ENCODE measurements around the gene SMAD7. TPM values are rescaled to one million over a fixed set of nuclear protein-coding genes. Genes with fewer than 3 reads are reported as not detected.

The SMAD7 gene
- total RNA-seq, 1 donor from 2014 or later, result 17.7 TPM

DNA sequence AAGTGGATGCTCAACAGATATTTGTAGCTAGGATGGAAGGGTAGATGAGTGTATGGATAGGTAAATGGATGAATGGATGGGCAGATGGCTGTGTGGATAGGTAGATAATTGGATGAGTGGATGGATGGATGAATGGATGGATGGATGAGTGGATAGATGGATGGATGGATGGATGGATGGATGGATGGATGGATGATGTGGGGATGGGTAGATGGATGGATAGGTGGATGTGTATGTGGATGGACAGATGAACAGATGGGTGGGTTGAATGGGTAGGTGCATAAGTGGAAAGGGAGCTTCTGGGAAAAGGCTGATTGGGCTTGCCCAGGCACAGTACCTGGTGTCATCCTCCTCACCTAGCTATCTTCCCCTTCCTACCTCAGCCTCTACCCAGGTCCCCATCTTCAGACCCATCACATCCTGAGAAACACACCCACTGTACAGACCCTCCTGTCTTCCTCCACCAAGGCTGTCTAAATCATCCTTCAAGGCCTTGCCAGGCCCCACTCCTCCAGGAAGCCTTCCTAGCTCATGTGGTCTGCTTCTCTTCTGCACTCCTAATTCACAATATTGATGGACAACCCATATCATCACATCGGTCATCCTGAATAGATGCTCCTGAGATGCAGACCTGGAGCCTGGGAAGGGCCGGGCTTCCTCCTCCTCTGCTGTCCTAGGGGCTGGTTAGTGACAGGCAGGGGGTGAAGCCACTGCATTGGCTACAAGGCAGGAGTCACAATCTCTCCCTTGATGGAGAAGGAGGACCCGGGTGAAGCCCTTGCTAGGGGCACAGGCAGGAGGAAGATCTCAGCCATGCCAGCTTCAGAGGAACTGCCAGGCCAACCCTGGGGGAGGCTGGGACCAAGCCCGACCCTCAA is 49.4 kb downstream of the SMAD7 start:
- intact Hi-C loops (cut with micrococcal nuclease), result no loop called here

DNA sequence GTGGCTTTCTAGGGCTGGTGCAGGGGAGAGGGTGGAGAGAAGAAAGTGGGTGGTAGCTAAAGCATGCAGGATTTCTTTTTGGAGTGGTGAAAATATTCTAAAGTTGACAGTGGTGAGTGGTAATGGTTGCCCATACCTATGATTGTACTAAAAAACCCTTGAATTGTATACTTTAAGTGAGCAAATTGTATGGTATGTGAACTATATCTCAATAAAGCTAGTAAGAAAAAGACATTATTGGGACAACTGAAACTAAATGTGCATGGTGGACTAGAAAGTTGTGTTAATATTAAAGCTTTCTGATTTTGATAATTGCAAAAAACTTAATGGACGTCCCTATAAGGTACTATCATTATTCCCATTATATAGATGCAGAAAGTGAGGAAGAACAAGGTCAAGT is 50.3 kb downstream of the SMAD7 start:
- intact Hi-C loops (cut with micrococcal nuclease), result no loop called here

DNA sequence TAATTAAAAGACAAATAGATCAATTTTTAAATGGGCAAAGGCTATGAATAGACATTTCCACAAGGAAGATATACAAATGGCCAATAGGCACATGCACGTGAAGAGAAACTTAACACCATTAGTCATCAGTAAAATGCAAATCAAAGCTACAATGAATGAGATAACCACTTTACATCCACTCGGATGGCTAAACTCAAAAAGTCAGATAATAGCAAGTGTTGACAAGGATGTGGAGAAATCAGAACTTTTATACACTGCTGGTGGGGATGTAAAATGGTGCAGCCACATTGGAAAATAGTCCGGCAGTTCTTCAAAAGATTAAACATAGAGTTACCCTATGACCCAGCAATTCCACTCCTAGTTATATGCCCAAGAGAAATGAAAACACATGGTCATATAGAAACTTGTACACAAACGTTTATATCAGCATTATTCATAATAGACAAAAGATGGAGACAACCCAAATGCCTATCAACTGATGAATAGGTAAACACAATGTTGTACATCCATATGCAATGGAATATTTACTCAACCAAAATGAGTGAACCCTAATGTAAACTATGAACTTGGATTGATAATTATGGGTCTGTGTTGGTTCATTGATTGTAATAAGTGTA is 51.1 kb downstream of the SMAD7 start:
- intact Hi-C loops (cut with micrococcal nuclease), result no loop called here

DNA sequence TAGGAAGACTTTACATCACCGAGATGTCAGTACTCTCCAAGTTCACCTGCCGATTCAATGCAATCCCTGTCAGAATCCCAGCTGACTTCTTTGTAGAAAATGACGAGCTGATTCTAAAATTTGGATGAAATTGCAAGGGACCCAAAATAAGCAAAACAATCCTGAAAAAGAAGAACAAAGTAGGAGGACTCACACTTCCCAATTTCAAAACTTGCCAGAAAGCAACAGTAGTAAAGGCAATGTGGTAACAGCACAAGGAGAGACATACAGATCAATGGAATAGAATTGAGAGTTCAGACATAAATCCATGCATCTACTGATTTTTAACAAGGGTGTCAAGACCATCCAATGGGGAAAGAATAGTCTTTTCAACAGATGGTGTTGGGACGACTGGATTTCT is 52.2 kb downstream of the SMAD7 start:
- intact Hi-C loops (cut with micrococcal nuclease), result no loop called here

DNA sequence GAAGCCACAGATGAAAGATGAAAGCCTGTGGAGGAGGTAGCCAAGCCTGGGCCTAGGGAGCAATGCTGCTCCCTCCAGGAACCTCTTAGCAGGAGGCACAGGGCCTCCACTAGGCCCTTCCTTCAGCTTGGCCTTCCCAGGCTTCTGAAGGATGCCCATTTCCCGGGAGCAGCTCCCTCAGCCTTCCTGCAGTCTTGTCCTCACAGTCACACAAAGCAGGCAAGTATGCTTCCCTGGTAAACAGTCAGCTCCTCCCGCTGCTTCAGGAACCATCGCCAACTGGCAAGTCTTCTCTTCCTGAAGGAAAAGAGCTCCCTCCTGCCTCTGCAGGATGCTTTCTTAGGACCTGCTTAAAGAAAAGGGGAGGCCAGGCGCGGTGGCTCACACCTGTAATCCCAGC is 53.2 kb downstream of the SMAD7 start:
- intact Hi-C loops (cut with micrococcal nuclease), result no loop called here

DNA sequence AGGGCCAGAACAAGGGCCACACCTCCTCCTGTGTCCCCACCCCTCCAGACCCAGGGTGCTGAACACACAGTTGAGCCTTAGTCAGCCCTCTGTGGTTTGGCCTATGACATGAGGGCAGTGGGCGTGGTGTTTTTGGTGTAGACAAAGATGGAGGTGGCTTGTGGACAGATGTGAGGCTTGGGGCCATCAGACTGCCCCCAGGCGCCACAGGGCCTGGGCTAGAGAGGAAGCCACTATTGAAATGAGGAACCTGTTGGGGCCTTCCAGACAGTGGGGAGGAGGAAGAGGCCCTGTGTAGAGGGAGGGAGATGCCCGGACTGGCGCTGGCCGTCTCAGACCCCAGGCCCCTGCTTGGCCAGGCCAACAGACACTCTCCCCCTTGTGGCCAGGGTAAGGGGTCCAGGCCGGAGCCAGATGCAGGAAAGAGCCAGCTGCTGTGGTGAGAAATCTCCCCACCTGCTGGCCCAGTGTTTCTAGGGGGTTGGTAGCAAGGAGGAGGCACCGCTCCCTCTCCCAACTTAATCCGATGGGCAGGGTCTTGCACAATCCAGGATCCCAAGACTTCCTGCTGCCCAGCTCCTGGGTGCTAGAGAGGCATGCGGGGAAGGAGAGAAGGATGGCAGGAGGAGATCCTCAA is 53.8 kb downstream of the SMAD7 start:
- intact Hi-C loops (cut with micrococcal nuclease), result no loop called here

DNA sequence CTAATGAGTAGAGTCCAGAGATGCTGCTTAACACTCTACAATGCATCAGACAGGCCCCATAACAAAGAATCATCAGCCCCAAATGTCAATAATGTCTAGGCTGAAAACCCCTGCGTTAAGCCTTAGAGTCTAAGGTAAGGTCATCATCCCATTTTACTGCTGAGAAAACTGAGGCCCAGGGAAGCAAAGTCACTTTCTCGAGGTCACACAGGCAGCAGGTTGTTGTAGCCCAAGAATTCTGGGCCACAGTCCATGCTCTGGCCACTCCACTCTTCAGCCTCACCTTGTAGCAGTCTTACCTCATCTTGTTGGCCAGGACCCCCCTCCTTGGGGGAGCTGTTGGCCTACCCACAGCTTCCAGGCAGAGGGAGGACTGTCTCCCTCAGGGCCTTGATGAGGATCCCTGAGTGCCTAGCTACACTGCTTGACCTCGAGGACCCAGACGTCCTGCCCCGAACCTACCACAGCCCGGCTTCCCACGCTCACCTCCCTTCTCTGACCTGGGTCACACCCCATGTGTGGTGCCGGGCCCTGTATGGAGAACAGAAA is 54.4 kb downstream of the SMAD7 start:
- intact Hi-C loops (cut with micrococcal nuclease), result no loop called here

DNA sequence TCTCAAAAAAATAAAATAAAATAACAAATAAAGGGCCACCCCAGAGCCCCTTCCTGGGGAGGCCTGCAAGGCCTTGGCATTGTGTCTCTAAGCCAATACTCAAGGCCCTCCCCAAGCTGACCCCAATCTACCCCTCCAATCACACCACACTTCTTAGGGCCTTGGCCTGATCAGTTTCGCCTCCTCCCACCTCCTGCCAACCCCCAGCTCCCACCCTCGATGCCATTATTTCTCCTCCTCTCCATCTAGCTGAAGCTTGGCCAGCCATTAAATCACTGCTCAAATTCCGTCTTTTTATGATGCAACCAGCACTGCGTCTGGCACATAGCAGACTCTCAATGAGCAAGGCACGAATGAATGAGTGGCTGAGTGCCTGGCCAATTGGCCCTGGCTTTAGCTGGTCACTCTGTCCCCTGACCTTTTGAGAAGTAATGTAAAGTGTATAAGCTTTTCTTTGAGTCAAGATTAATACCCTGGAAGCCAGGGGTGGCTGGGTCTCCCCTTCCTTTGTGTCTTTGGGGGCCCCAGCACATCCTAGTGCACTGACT is 55.9 kb downstream of the SMAD7 start:
- intact Hi-C loops (cut with micrococcal nuclease), result no loop called here

DNA sequence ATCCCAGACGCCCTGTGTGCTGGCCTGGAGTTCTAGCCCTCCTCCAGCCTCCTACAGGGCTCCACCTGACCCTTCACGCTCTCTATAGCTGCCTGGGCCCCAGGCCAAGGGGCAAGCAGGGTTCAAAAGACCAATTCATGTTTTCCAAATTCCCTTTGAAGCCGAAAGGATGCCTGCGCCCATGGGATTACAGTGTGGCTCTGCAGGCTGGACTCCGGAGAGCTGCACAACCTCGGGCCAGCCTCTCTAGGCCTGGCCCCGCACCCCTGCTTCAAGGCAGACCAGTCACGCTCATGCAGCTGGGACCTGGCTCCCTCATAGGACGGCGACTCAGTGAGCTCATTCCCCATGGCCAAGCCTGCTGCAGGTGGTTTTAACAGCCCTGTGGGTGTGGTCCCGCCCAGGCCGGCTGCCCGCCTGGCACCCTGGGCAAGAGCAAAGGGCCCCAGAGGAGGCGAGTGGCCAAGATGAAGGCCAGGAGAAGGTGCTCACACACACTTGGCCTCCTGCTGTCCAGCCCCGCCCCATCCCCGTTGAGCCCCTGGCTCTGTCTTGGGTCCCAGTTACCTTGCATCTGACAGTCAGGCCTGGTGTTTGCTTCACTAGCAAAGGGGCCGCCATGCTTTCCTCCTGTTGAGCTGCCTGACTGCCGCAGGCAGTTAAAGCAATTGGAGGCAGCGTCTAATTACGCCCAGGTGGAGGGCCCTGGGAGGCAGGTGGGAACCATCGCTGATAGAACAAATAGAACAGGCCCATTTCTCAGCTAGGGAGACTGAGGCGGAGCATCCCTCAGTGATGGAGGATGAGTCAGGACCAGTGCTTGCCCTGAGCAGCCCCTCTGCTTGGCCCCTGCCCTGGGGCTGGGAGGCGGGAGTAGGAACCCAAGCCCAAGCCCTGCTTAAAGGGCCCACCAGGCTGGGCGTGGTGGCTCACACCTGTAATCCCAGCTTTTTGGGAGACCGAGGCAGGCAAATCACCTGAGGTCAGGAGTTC is 56.9 kb downstream of the SMAD7 start:
- intact Hi-C loops (cut with micrococcal nuclease), result no loop called here

DNA sequence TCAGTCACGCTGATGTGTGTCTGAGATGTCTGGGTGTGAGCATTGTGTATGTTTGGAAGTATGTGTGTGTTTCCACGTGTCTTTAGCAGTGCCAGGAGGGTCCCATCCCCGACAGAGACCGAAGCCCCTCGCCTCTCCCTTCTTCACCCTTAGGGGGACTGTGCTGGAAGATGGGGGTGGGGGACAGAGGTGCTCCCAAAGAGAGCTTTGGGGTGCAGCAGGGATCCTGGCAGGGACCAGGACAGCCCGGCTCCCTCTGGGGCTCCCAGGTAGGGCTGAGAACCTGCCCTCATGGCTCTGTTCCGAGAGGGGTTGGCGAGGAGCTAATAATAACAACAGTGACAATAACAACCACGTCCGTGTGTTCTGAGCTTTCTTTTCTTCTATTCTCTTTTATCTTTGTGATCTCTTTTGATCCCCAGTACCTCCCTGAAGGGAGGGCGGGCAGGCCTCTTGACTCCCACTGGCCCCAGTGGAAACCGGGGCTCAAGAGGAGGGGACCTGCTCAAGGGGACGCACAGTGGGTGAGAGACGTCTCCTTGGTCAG is 57.6 kb downstream of the SMAD7 start:
- intact Hi-C loops (cut with micrococcal nuclease), result no loop called here

DNA sequence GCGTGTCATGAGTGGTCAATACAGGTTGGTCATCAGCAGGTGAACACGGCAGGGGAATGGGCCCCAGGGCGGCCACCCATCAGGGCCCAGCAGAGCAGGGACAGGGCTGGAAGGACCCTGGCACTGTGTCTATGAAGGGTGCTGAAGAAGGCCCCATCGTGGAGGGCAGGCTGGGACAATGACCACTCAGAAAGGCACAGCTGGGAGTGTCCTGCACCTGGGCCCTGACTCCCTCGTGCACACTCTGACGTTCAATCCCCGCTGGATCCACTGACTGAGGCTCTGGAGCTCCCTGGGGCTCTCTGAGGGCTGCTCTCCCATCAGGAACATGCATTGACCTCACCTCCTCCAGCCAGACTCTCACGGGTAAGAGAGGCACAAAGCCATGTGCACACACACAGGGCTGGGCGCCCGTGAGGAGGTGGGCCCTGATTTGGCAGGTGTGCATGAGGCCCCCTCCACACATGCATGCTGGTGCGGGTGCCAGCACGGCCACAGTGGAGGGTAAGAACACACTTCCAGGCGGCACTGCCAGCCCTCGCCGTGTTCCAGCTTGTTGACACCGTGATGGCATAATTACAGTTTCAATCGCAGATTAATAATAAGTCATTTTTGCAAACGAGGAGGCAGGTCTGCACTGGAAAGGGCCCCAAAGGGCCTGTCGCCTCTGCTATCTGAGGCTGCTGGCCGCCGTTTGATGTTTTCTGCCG is 58.5 kb downstream of the SMAD7 start:
- intact Hi-C loops (cut with micrococcal nuclease), result no loop called here

DNA sequence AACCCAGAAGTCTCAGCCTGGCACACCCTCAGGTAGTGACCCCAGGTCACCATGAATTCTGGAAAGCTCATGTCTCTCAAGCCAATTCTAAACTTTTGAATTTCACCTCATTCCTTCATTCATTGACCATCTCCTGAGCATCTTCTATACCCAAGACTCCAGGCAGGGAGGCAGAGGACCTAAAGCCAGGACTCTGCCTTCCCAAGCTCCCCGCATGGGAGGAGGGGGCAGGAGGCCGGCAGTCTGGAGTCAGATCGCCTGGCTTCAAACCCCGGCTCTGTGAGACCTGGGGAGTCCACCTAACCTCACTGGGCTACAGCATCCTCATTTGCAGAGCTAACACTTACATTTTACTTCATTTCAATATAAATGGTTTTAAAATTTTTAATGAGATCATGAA is 59.0 kb downstream of the SMAD7 start:
- intact Hi-C loops (cut with micrococcal nuclease), result no loop called here

DNA sequence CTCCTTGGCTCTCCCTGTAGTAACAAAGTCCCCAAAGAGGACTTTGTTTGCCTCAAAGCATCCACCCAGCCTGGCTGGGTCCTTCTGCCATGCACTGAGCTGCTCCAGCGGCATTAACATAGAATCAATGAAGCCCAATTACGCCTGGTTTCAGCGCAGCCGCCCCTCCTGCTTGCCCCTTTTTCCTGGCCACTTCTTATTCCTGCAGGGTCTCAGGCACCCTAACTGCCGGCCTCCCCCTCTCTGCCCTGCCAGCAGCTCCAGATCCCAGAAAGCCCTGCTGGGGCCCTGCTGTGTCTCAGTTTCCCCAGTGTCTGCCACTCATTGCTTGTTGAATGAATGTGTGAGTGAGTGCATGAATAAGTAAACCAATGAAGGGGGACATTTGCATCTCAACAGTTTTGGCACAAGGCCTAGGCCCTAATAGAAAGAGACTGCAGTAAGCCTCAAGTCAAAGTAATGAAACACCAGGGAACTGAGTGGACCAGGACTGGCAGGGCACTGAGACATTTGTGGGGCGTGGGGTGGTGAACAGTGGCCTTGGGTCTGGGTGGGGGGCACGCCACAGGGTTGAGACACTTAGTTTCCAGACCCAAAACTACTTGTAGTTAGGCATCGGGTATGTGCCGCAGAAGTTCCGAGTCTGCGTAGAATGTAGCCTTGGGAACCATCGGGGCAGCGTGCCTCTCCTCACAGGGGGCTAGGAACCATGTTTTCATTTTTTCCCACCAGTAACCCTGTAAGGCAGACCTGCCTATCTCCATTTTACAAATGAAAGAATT is 60.6 kb downstream of the SMAD7 start:
- intact Hi-C loops (cut with micrococcal nuclease), result no loop called here

DNA sequence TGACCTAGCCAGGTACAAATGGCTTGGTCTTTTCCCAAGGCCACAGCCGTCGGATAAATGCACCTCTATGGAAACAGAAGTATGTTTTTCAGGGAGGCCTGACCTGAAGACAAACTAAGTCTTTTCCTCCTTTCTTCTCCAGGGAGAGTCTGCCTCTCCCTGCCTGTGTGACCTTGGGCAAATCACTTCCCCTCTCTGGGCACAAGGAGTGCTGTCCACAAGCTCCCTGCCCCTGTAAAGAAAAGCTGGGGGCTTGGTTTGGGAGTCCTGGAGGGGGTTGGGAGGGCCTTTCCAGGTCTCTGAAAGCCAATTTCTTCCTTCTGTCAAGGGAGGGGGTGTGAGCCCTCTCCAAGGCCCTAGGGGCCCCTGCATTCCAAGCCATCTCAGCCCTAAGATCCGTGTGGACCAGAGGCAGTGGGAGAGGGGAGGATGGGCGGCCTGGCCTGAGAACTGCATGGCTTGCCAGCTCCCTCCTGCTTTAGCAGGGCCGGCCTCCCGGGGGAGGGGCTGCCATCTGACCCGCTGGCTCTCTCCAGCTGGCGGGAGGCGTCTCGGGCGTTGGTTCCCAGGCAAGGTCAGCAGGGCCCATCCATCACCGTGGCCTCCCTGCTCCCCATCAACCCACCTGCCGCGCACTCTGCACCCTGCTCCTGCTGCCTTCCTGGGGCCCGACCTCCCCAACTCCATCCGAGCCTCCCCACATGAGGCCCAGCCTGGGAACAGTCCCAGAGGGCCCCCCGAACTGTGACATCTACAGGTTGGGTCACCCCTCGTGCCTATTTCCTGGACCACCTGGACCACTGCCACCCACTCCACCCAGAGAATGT is 61.4 kb downstream of the SMAD7 start:
- intact Hi-C loops (cut with micrococcal nuclease), result no loop called here

DNA sequence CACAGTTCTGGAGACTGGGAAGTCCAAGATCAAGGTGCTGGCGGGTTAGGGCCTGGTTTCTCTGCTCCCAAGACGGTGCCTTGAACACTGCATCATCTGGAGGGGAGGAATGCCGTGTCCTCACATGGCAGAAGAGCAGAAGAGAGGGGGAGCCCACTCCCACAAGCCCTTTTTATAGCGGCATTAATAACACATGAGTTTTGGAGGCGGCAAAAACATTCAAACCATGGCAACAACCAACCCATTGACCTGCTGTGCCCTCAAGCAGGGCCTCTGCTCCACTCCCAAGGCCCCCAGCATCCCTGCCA is 62.0 kb downstream of the SMAD7 start:
- intact Hi-C loops (cut with micrococcal nuclease), result no loop called here

DNA sequence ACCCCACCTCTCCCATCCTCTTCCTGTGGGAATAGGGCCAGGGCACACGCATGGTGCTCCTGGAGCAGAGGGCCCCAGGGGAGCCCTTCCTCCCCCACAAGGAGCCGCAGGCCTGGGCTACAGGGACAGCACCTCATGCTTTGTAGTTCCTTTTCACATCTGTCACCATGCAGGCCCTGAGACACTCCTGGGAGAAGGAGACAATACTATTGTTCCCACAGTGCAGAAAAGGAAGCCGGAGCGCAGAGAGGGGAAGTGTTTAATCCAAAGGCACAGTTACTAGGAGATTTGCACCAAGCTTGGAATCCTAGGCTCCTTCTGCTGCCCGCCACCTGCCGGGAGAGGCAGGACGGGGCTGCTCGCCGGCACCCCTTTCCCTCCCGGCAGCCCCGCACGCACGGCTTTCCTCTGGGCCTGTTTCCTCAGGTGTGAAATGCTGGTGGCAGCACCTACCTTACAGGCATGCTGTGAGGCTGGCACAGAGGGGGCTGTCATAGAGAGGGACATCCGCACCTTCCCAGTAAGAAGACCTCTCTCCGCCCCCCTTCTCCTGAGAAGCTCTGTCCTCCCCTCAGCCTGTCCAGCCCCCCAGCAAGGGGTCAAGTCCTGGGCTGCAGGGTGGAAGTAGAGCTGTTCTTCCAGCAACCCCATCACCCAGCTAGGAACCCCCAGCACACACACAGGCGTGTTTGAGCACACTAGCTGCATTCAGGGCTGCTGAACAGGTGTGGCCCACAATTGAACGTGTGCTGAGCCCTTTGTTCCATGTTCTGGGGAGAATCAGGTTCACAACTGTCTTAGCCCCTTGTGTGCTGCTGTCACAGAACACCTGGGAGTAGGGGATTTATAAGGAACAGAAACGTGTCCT is 62.6 kb downstream of the SMAD7 start:
- intact Hi-C loops (cut with micrococcal nuclease), result no loop called here

DNA sequence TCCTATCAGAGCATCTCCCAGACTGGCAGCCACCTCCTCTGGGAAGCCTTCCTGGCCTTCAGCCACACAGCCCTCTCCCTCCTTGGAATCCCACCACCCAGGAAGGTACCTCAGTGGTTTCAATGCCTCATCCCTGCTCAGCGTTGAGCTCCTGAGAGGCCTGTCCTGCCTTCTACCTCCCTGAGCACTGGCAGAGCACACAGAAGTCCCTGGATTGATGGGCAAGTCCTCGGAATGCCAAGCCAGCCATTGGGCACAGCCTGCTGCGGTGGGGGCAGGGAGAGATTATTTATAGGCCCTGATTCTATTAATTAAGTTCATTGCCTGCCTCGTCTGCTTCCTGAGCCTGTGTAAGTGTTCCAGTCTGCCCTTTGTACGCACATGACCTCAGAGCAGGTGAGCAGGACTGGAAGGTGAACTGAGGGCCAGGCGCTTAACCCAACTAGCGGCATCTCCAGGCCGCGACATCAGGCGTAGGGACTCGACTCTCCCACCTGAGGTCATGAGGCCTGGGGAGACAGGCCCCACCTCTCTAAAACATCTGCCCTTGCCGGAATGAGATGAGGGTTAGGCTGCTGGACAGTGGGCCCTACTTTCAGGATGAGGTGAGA is 63.4 kb downstream of the SMAD7 start:
- intact Hi-C loops (cut with micrococcal nuclease), result no loop called here

Data from T-helper 2 cell treated with Interferon-gamma antibody and Interleukin-4, amounts not matched to agents 100 ng/mL and 5 ng/mL, for 36 hours (primary cell).